ENCODE measurements around the gene CCDC51.

GRCh38 chr3:48418651-48419050, 21.3 kb downstream of the CCDC51 start:
- TF ChIP-seq CTCF (IDR thresholded peaks at IDR 0.05) = no peak
- no peak for TF ChIP-seq POLR2A (IDR thresholded peaks at IDR 0.05)
- no peak for TF ChIP-seq EP300 (IDR thresholded peaks at IDR 0.05)

Data from tibial nerve (tissue), 4 donors.